Endothelial cell of hepatic sinusoid (primary cell): ENCODE results near the gene TXNRD1.

Experiments
- in situ Hi-C: cut with HindIII; loops from 2 replicates; pipeline ENCODE4 v1.10.0; 2017; ENCODE audit warnings: low sequenced_read_pairs

The TXNRD1 gene

GRCh38 chr12:104189915-104190555, 25.5 kb upstream of the TXNRD1 start:
- in situ Hi-C loops: no loop called here

GRCh38 chr12:104190641-104191176, 24.9 kb upstream of the TXNRD1 start:
- in situ Hi-C loops: no loop called here

- in situ Hi-C loops: no loop called here
Observed at GRCh38 chr12:104197264-104197663, 18.3 kb upstream of the TXNRD1 start.

GRCh38 chr12:104199964-104200363, 15.6 kb upstream of the TXNRD1 start:
- in situ Hi-C loops: no loop called here

GRCh38 chr12:104201238-104202001, 14.2 kb upstream of the TXNRD1 start:
- in situ Hi-C loops: no loop called here

GRCh38 chr12:104204690-104205480, 10.7 kb upstream of the TXNRD1 start:
- in situ Hi-C loops: no loop called here

- in situ Hi-C loops: no loop called here
Observed at GRCh38 chr12:104207416-104208205, 8.0 kb upstream of the TXNRD1 start.

GRCh38 chr12:104212516-104212915, 3.1 kb upstream of the TXNRD1 start:
- in situ Hi-C loops: loop anchor here (10.0 kb wide), 1 partner anchor 132 kb away; no protein-coding TSS in a partner anchor

- in situ Hi-C loops: loop anchor here (10.0 kb wide), 1 partner anchor 131 kb away; no protein-coding TSS in a partner anchor
Observed at GRCh38 chr12:104213952-104214351, 1.6 kb upstream of the TXNRD1 start.

GRCh38 chr12:104216521-104216924, 944 bp downstream of the TXNRD1 start:
- in situ Hi-C loops: loop anchor here (10.0 kb wide), 1 partner anchor 128 kb away; no protein-coding TSS in a partner anchor

GRCh38 chr12:104218506-104218905, 2.9 kb downstream of the TXNRD1 start:
- in situ Hi-C loops: loop anchor here (10.0 kb wide), 1 partner anchor 126 kb away; no protein-coding TSS in a partner anchor

- in situ Hi-C loops: loop anchor here (10.0 kb wide), 1 partner anchor 126 kb away; no protein-coding TSS in a partner anchor
Observed at GRCh38 chr12:104218935-104219334, 3.4 kb downstream of the TXNRD1 start.

- in situ Hi-C loops: loop anchor here (10.0 kb wide), 1 partner anchor 125 kb away; no protein-coding TSS in a partner anchor
Observed at GRCh38 chr12:104219361-104219892, 3.8 kb downstream of the TXNRD1 start.

- in situ Hi-C loops: loop anchor here (5.0 to 10.0 kb wide), 2 partner anchors 67 to 125 kb away; no protein-coding TSS in a partner anchor
Observed at GRCh38 chr12:104219908-104220404, 4.4 kb downstream of the TXNRD1 start.

GRCh38 chr12:104220931-104221330, 5.4 kb downstream of the TXNRD1 start:
- in situ Hi-C loops: loop anchor here (5.0 kb wide), 1 partner anchor 66 kb away; no protein-coding TSS in a partner anchor

- in situ Hi-C loops: loop anchor here (5.0 kb wide), 1 partner anchor 64 kb away; no protein-coding TSS in a partner anchor
Observed at GRCh38 chr12:104222976-104223375, 7.4 kb downstream of the TXNRD1 start.

- in situ Hi-C loops: loop anchor here (5.0 kb wide), 1 partner anchor 64 kb away; no protein-coding TSS in a partner anchor
Observed at GRCh38 chr12:104223712-104224111, 8.1 kb downstream of the TXNRD1 start.

- in situ Hi-C loops: no loop called here
Observed at GRCh38 chr12:104226672-104227071, 11.1 kb downstream of the TXNRD1 start.
